Mammary epithelial cell (primary cell): ENCODE data around the gene DNAJB6.

Experiments
- EZH2 ChIP-seq: IDR thresholded peaks from 2 replicates; pipeline ENCODE4 v1.6.1; 2012; ENCODE audit warnings: low read length, inconsistent platforms, borderline replicate concordance
- TF ChIP-seq, protein P1 (sequence below), 2 donors: IDR thresholded peaks in 1 of 2; conservative IDR thresholded peaks in 1 of 2; 2 replicates each; pipeline ENCODE4 v1.5.1; 2011 to 2012; ENCODE audit warnings: inconsistent platforms in 2 of 2, low read length in 2 of 2, mild to moderate bottlenecking in 2 of 2, control low read depth in 1 of 2, low read depth in 1 of 2; ENCODE audit not compliant: insufficient read depth in 1 of 2; ENCODE audit errors: extremely low read depth in 1 of 2

DNA sequence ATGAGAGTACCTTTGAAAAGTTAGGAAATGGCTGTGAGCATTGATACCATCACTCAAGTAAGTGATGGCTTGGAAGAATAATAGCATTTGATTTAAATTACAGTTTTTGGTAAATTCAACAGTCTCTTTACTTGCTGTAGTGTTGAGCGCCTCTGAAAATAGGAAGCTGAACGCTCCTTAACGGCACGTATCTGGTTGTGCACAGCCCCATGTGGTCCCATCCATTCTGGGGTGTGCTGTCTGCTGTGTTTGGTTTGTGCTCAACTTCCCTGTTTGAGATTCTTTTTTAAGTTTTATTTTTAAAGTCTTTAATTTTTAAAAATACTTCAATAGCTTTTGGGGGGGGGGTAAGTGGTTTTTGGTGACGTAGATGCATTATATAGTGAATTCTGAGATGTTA, 51.5 kb downstream of the DNAJB6 start:
- TF ChIP-seq, protein P1, sequence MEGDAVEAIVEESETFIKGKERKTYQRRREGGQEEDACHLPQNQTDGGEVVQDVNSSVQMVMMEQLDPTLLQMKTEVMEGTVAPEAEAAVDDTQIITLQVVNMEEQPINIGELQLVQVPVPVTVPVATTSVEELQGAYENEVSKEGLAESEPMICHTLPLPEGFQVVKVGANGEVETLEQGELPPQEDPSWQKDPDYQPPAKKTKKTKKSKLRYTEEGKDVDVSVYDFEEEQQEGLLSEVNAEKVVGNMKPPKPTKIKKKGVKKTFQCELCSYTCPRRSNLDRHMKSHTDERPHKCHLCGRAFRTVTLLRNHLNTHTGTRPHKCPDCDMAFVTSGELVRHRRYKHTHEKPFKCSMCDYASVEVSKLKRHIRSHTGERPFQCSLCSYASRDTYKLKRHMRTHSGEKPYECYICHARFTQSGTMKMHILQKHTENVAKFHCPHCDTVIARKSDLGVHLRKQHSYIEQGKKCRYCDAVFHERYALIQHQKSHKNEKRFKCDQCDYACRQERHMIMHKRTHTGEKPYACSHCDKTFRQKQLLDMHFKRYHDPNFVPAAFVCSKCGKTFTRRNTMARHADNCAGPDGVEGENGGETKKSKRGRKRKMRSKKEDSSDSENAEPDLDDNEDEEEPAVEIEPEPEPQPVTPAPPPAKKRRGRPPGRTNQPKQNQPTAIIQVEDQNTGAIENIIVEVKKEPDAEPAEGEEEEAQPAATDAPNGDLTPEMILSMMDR (conservative IDR thresholded peaks at IDR 0.05 in 1 of 2, IDR thresholded peaks at IDR 0.05 in 1 of 2; ENCODE audit: extremely low read depth in 1 of 2, insufficient read depth in 1 of 2, low read depth in 1 of 2, low read length in 2 of 2), result no peak
- no peak for TF ChIP-seq EZH2
